Measurements from ENCODE around the gene SPHK2.

GRCh38 chr19:48595171-48595570 lies 24.1 kb upstream of the SPHK2 start:
- TF ChIP-seq CTCF (IDR thresholded peaks at IDR 0.05; ENCODE audit: control extremely low read depth in 1 of 3, insufficient read depth in 1 of 3, low read depth in 1 of 3, low read length in 3 of 3) (no peak), YY1 (IDR thresholded peaks at IDR 0.05; ENCODE audit: low read depth, low read length) (no peak), RAD21 (IDR thresholded peaks at IDR 0.05 in 1 of 2, conservative IDR thresholded peaks at IDR 0.05 in 1 of 2; ENCODE audit: low read depth in 2 of 2, low read length in 2 of 2) (no peak), TBP (IDR thresholded peaks at IDR 0.05; ENCODE audit: low read depth, low read length) (no peak), POLR2A (IDR thresholded peaks at IDR 0.05; ENCODE audit: control extremely low read depth in 1 of 2, low read depth in 2 of 2, low read length in 2 of 2) (no peak), RFX5 (IDR thresholded peaks at IDR 0.05; ENCODE audit: borderline replicate concordance, low read depth, low read length) (no peak), SIN3A (conservative IDR thresholded peaks at IDR 0.05 in 1 of 2, IDR thresholded peaks at IDR 0.05 in 1 of 2; ENCODE audit: low read depth in 1 of 2, low read length in 2 of 2) (no peak), SP2 (IDR thresholded peaks at IDR 0.05; ENCODE audit: low read length) (no peak), TCF12 (IDR thresholded peaks at IDR 0.05; ENCODE audit: low read depth, low read length) (no peak)

All from H1 (cell line).